GM04503 (cell line): Measurements from ENCODE around the gene IRS4.

Experiments used
- DNase-seq: peaks from one replicate; pipeline ENCODE4 v3.0.0-alpha.2; 2012; ENCODE audit warnings: low read depth

The IRS4 gene

DNA sequence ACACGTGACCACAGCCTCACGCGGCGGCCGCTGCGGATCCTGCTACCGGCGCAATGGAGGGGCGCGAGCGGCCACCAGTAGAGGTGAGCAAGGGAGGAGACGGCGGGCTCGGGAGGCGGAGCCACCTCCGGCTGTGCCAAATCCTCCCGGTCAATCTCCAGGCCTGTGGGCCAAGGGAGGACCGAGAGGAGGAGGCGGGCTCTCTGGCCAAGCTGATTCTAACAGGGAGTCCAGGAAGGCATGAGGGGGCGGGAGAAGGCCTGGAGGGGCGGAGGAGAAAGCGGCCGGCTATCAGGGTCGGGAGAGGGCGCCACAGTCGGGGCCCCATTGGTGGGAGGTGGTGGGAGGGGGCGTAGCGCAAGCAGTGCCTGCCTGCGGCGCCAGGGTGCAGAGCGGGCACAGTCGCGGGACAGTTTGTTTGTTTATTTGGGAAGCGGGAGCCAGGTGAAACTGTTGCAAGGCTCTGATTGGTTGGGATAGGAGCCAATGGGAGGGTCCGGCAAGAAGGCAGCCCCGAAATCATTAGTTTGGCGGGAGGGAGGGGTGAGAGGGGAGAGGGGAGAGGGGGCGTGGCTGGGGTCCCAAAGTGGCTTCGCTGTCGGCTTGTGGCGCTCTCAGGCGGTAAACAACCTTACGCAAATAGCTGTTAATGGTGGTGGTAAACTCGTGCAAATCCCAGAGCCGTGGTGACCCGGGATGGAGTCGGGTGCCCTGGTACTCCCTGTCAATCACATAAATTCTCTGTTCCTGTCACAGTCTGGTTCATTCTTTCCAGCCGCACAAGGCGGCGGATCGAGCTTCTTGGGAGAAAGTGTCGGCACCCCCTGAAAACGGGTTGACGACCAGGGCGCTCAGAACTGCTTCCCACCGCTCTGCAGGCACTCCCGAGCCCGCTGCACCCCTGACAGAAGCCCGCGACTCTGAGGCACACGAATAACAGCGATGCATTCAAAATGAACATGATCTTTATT, at the start of gene IRS4:
IRS4 (minus strand) TSS at position 55 of the 971 bp plus-strand sequence.
- no peak for DNase-seq

DNA sequence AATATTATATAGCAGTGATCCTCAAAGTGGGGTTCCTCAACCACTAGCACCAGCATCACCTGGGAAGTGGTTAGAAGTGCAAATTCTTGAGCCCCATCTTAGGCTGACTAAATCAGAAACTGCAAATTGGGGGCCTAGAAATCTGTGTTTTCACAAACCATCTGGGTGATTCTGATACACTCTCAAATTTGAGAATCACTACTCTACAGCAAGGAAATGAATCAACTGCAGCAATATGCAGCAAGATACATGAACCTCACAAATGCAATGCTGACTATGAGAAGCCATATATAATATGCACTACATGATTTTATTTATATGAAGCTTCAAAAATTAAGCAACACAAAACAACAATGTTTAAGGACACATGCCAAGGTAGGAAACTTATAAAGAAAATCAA, 36.2 kb upstream of the IRS4 start:
- DNase-seq, result no peak

DNA sequence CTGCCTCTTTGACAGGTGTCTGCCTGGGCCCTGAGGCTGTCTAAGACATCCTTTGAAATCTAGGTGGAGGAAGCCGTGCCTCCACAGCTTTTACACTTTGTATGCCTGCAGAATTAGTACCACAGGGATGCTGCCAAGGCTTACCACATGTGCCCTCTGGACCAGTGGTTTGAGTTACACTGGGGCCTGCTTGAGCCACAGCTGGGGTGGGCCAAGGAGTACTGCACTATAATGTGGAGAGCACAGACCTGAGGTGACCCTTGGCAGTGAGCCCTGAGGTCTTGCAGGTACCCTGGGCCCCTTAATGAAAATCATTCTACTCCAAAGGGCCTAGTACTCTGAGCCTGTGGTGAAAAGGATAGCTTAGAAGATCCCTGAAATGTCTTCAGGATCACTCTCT, 27.2 kb upstream of the IRS4 start:
- no peak for DNase-seq

DNA sequence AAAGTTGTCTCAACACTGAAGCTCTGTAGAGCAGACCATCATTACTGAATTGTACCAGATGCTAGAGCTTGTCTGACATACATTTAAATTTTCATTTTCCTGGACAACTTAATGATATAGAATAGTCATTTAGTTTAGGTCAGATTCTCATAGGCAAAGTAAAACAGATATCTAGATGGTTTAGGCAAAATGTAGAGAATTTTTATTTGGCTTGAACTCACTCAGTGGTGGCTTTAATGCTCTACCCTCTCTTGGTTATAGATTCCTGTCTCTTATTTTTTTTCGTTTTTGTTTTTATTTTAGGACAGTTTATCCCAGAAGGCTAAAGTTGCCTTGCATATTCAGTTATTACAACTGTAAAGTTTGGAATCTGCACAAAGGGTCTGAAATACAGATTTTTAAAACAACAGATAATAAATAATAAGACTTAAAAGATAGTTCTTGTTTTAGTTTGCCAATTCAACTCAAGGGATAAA, 4.0 kb upstream of the IRS4 start:
- no peak for DNase-seq

DNA sequence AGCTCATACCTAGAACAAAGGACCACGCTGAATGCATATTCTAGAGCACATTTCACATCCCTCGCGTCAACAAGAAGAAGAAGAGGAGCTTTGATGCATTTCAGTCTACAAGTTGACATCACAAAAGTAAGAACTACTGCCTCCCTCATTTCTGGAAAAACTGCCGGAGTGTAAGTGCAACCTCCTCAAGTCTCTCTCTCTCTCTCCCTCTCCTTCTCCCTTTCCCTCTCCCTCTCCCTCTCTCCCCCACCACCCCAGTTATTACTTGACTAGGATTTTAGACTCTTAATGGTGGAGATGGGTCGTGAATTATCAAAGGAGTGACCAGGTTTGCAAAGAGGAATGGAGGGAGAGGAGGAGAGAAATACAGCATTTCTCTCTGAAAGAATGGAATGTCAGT, 1.4 kb upstream of the IRS4 start:
- no peak for DNase-seq

DNA sequence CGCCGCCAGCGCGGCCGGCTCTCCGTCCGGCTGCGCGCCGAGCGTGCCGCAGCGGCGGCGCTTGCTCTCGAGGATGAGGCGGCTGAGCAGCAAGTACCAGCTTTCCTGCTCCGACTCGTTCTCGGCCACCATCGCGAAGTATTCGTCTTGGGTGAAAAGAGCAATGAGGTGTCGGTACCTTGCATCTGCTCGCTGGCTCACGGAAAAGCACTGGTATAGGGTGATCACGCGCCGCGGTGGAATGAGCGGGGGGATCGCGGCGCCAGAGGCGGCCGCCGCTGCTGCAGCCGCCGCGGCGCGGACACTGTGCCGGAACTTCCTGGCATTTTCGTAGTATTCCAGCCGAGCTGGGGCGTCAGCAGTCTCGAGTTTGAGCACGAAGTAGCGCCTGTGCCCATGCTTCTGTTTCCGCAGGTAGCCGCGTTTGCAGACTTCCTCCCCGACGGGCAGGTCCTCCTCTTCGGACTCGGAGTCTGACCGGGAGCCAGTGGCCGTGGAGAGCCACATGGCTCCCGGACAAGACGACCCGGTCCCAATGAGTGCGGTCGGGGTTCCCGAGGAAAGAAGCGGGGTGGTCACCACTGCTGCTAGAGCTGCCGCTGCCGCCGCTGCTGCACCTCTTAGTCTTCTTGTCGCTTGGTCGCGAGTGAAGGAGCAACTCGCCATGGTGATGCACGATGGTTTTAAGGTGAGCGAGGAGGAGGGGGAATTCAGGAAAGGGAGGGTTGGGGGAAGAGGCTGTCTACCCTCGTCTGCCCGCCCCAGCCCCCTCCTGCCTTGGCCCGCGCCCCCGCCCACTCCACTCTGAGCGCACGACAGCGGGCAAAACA, 469 bp downstream of the IRS4 start:
- DNase-seq, result no peak

DNA sequence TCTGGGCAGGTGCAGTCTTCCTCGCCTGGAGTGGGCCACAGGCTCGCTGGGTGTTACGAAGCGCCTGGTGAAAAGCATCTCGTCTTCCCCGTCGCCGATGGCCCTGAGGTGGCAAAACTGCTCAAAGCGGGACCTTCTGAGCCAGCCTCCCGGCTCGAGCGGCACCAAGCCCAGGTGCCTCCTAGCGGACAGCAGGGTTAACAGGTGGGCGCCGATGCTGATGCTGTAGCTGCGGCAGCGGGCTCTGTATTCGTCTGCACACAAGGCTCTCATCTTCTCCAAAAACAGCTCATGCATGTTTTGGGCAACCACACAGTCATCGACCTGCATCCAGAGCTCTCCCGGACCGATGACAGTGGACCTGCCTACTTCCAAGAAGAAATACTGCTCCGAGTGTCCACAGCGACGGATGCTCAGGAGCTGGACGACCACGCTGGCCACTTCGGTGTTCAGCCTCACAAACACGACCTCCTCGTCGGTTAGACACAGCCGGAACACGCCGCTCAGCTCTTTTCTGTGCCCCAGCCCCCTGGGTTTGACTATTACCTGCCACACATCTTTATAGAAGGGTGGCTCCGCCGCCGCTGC, 1.2 kb downstream of the IRS4 start:
- DNase-seq, result no peak

DNA sequence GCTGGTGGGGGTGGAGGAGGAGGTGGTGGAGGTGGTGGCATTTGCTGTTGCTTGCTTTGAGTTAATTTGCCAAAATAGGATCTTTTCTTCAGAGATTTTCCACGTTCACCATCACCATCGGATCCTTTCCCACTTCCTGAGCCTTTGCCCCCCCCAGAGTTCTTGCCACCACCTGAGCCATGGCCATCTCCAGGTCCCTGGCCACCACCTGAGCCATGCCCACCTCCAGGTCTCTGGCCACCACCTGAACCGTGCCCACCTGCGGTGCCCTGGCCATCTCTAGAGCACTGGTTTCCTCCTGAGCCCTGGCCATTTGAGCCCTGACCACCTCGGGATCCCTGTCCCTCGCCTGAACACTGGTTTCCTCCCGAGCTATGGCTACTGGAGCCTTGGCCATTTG, 1.9 kb downstream of the IRS4 start:
- no peak for DNase-seq

DNA sequence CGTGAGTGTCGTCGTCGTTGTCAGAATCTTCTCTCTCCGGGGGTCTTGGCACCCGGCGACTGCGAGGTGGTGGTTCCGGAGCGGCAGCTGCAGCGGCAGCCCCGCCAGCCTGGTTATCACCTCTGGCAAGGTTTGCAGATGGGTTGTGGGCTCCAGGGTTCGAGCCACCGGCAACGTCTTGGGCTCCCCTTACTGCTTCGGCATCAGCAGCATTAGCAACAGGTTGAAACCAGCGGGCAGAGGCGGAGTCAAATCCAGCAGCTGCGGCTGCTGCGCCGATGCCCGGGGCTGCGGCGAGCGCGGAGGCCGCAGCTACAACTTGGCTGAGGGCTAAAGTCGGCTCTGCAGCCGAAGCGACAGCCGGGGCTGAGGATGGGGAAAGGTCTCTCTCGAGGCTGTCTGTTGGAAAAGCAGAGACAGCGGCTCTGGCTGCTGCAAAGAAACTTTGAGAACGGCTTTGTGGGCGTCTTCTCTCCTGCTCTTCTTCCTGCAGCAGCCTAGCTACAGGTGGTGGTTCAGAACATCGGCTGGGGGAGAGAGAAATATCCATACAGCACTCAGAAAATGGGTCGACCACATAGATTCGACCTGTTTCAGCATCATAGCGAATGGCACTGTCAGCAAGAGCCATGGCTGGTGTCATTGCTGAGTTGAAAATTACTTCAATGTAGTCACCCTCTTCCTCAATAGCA, 3.6 kb downstream of the IRS4 start:
- no peak for DNase-seq

DNA sequence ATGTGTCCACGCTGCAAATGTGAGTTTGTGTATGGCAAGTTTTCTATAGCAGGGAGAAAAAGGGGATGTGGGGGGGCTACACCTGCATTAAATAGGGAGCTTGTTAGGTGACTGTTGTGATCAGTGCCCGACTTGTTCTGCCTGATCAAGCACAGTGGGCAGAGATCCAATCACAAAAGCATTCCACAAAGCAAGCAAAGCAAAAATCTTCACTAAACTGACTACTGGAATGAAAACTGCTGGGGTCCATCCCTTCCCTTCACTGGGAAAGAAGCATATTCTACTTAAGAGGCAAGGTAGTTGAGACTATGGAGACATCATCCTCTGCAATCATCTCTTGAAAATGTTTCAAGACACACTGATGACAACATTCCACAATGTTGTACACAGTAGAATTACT, 5.2 kb downstream of the IRS4 start:
- DNase-seq, result no peak

DNA sequence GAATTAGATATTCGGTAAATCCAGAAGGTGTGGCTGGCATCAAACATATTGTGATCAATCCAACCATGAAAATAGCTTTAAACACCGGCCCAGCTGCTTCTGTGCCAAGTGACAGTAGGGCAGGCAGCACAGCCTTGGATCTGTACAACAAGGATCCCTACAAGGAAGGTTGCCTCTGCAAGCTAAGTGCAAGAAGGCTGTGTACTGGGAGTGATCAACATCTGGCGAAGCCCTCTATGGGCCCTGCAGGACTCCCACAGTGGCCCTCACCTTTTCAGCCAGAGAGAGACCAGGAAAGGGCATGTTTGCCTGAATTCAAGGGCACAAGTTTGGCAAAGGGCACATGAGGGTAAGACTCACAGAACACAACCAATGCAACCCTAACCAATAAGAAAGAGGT, 9.6 kb downstream of the IRS4 start:
- DNase-seq, result no peak

DNA sequence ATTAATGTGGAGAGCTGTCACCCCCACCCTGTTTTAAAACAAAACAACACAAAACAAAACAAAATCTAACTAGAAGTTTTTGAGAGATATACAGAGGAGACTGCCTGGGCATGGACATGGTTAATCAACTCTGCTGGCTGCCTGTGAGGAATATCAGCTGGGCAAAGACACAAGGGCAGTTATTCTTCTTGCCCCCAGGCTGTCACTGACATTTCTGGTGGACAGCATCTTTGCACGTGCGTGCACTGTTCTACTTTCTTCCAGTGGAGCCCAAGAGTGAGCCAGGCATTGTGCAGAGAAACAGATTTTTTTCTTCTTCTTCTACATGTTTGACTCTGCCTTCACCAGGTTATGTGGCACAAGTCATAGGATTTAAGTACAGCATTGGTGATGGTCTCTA, 13.8 kb downstream of the IRS4 start:
- DNase-seq, result no peak

DNA sequence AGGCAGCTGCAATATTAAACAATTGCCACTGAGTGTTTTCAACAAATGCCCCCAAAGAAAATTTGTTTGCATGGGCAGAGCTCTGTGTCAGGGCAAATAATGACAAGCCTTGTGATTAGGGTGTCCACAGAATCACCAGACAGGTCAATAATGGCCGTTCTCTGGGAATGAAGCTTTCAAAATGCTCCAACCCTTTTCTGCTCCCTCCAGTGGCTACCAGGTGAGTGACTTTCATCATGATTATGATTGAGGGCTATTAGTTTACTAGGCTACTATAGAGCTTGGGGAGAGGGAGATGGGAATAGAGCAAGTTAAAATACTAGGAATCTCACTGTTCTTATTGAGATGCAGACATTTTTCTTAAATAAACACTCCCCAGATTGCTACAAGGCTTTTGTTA, 23.5 kb downstream of the IRS4 start:
- DNase-seq, result no peak

DNA sequence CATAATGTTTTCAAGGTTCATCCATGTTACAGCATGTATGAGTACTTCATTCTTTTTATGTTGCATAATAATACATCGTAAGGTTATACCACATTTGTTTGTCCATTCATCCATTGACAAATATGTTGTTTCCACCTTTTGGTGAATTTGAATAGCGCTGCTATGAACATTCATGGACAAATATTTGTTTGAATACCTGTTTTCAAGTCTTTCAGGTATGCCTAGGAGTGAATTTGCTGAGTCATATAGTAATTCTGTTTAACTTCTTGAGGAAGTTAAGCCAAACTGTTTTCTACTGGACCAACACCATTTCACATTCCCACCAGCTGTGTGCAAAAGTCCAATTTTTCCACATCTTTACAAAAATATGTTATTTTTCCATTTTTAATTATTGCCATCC, 31.5 kb downstream of the IRS4 start:
- DNase-seq, result no peak

DNA sequence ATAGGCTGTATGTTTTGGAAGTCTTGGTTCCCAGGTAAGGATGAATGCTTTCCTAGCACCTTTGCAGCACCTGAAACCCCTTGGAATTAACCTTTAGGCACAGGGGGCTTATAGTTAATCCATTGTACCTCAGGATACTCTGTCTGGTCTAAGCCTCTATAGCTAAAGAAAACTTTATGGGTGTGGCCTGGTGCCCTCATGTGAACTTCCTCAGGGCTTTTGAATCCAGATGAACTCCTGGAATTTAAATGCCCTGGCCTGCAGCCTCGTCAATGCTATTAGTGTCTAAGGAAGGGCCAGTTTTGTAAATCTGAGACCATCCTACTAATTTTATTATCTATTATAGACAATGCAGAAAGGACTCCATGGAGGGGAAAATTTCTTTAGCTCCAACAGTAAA, 33.8 kb downstream of the IRS4 start:
- DNase-seq, result no peak

DNA sequence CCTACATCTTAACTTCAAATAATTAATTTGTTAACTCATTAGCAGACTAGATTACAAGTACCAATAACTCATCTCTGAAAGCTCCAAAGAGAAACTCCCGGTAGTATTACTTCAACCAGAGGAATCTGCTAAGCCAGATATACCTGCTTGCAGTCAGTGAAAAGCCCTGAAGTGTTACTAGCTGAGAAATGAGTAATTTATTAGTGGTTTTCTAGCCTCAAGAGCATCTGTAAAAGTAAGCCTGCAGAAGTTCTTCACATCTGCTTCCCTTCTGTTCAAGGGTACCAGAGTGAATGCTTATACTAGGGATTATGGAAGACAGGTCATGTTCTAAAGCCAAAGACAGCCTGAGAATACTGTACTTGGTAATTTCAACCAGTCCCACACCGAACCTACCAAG, 34.7 kb downstream of the IRS4 start:
- no peak for DNase-seq

DNA sequence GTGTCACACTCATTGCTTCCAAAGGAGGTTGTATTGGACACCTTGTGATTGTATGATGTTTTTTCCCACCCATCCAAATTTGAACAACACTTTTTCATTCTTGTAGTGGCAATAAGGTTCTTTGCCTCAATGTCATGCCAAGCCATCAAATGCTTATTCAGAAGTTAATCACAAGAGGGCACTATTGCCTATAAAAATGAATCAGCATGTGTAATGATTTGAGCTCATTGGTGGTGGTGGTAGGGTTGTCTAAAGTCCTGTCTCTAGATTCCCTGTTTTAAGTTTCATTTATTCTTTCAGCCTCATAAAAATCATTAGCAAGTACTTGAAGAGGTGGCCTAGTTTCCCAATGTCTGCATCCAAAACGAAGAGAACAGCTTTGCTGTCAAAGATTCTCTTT, 37.0 kb downstream of the IRS4 start:
- peak; percentile 2 for DNase-seq

DNA sequence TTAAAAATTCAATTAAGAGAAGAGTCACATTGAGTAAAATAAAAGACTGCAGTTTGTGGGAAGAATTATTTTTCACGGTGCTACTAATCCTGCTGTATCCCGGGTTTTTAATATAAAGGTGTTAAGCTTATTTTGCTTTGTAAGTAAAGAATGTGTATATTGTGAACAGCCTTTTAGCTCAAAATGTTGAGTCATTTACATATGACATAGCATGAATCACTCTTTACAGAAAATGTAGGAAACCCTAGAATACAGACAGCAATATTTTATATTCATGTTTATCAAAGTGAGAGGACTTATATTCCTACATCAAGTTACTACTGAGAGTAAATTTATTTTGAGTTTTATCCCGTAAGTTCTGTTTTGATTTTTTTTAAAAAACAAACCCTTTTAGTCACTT, 39.7 kb downstream of the IRS4 start:
- no peak for DNase-seq
